AG08395 (cell line): ENCODE data around the gene TIMM9.
"Not testable (repeated sequence)": the region's sequence is repeated elsewhere in the genome, so short reads cannot be mapped to it uniquely, and the experiment has no call there.

Experiments
- DNase-seq: peaks from one replicate; pipeline ENCODE4 v3.0.0; 2012; ENCODE audit warnings: mixed read lengths, low spot score

The TIMM9 gene

DNA sequence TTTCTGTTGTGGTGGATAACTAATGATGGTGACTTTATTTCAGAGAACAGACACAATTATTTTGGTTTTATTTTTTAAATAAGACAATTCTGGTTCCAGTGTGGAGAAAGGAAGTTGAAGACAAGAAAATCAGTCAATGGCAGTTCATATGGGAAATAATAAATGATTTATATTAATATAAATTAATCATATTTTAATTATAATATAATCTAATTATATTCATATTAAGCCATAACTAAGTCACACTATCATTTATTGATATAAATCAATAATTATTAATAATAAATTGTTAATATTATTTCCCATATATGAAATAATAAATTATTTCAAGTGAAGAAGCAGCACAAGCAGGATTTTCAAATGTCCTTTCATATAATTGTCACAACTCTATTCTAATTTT is 28.8 kb downstream of the TIMM9 start:
- DNase-seq, result no peak

DNA sequence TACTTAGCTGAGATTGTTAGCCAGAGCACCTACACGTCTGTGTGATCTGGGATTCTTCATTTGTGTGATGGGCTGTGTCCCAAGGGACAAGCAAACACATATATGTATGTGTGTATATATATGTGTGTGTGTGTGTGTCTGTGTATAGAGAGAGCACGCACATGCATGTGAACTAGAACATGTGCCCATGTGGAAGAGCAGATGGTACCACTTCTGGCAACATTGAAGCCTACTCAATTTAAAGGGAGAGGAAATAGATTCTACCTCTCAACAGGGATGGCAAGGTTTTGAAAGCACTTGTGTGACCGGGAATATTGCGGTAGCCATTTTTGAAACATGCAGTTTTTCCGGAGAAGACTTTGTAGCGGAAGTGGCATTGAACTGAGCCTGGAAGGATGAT is 30.2 kb downstream of the TIMM9 start:
- DNase-seq, result no peak

DNA sequence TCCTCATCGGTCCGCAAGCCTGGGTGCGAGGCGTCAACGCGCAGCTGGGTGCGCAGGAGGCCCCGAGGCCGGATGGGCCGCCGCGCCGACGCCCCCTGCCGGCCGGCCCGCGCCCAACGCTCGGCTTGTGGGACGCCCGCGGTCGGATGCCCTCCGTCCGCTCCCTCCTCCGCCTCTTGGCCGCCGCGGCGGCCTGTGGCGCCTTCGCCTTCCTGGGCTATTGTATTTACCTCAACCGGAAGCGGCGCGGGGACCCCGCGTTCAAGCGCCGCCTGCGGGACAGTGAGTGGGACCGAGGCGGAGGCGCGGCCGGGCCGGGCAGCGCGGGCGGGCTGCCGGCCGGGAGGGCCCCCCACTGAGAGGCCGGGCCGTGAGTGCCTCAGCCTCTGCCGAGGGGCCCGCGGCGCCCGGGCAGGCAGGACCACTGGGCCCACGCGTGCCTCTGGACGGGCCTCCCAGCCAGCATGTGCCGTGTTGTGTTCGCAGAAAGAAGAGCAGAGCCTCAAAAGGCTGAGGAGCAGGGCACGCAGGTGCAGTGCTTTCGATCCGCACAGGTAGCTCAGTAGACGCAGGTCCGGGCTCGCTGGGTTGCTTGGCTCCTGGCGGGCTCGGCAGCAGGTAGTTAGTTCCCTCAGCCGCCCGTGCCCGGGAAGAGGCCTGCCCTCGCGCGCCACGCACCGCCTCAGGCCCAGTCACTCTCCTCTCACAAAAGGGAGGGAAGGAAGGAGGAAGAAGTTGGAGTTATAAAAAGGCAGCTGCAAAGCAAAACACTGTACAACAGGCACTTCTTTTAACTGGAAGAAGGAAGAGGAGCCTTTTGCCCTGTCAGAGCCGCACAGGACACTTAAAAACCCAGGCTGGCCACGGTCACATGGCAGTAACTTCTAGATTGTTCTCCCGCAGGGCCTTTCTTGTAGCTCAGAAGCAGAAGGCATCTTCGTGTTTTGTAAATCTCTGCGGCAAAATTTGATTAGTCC is 31.2 kb downstream of the TIMM9 start, which contains the start of gene TOMM20L:
Gene TOMM20L (plus strand): TSS at position 119 of the 977 bp plus-strand sequence. CDS start 28 bp downstream, at position 147.
- DNase-seq, result peak; percentile 86

DNA sequence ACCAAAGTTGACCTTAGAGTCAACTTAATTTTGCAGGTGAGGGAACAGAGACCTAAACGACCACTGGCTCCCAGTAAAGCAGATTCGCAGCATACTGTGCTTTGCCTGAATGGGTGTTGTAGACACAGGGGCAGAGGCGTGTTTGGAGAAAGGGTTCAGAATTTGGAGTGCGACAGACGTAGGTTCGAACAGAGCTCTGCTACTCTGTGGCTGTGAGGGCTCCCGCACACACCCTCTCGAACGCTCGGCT is 31.8 kb downstream of the TIMM9 start:
- DNase-seq, result no peak

DNA sequence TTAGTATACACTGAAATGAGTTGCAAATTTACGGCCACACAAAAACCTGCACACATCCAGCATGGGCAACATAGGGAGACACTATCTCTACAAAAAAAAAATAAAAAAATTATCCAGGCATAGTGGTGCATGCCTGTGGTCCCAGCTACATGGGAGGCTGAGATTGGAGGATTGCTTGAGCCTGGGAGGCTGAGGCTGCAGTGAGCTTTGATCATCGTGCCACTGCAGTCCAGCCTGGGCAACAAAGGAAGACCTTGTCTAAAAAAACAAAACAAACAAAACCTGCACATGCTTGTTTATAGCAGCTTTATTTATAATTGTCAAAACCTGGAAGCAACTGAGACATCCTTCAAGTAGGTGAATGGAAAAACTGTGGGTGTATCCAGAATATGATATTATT is 36.5 kb downstream of the TIMM9 start:
- no peak for DNase-seq

DNA sequence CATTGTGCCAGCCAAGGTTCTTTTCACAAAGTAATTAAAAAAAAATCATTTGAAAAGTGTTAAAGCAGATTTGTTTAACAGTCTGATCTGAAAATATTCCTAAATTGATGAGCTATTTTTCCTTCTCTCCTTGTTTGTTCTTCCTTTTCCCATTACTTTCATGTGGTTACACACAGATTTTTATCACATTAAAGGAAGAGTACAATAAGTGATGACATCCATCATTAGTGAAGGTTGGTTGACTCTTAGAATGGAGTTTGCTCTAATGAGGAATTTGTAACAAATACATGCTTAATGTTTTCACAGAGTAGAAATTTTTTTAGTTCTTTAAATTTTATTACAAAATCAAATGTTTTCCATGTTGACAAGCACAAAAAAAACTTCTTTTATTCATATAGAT is 50.5 kb downstream of the TIMM9 start:
- DNase-seq, result no peak

DNA sequence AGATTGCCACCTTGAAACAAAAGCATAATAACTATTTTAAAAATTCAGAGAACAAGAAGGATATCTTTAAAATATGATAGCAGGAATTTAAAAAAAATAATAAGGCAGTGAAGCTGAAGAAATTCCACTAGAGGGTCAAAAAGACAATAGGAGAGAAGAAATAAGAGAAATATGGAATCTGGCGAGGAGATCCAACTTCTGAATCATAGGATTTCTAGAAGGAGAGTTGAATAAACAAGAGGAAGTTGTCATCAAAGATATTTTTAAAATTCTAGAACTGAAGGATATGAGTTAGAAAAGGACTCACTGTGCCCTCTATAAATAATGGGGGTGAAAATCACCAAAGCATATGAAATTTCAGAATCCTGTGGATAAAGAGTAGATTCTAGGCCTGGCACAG is 58.4 kb downstream of the TIMM9 start:
- DNase-seq, result no peak

DNA sequence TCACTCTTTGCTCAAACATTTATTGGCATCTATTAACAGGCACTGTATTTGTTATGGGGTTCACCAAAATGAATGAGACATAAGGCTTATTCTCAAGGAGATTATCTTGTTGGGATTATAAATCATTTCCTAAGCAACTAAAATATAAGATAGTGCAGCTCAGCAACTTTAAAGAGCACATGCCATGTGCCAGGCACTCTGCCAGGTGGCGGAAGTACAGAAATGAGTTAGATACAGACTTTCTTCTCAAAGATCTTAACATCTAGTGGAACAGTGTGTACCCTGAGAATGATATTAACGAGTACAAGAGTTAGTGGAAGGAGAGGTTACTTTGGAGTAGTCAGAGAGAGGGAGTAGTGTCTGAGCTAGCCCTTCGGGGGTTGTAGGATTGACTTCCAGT is 60.0 kb downstream of the TIMM9 start:
- no peak for DNase-seq

DNA sequence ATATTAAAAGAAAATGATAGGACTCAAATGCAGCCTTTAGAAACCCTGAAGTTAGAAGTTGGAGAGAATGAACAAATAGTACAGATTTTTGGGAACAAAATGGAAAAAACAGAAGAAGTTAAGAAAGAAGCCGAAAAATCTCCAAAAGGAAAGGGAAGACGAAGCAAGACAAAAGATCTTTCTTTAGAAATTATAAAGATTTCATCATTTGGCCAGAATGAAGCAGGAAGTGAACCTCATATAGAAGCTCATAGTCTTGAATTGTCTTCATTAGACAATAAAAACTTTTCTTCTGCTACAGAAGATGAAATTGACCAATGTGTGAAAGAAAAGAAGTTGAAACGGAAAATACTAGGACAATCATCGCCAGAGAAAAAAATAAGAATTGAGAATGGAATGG is 63.0 kb downstream of the TIMM9 start:
- no peak for DNase-seq

DNA sequence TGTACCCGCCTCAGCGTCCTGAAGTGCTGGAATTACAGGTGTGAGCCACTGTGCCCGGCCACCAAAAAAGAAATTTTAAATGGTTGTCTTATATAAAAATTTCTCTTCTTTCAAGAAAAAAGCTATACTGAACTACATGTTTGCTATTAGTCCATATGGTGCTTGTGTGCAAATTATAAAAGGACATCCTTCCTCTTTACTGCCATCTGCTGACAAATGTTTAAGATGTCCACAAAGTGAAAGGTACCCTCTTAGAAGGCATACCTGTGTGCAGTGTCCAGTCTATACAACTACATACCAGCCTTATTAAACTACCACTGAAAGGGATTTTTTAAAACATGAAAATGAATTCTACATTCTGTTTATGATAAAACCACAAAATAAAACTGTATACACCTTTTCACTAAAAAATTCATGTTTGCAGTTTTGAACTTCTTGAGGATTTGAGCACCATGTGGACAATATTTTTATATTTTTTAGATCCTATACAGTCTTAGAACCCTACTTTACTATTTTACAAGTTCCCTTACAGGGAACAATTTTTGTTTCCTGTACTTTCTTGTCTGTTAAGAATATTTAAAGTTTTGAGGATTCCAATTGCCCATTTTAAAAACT is 64.4 kb downstream of the TIMM9 start:
- peak; percentile 7 for DNase-seq

DNA sequence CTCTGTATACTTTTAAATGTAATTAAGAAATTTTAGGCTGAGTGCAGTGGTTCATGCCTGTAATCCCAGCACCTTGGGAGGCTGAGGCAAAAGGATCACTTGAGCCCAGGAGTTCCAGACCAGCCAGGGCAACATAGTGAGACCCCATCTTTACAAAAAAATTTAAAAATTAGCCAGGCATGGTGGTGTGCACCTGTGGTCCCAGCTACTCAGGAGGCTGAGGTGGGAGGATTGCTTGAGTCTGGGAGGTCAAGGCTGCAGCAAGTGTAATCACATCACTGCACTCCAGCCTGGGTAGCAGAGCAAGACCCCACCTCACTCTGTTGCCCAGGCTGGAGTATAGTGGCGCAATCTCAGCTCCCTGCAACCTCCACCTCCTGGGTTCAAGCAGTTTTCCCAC is 65.1 kb downstream of the TIMM9 start:
- not testable (repeated sequence) for DNase-seq
